ENCODE results near the gene NBR1.
"Not testable (repeated sequence)": the region's sequence is repeated elsewhere in the genome, so short reads cannot be mapped to it uniquely, and the experiment has no call there.

The NBR1 gene

DNA sequence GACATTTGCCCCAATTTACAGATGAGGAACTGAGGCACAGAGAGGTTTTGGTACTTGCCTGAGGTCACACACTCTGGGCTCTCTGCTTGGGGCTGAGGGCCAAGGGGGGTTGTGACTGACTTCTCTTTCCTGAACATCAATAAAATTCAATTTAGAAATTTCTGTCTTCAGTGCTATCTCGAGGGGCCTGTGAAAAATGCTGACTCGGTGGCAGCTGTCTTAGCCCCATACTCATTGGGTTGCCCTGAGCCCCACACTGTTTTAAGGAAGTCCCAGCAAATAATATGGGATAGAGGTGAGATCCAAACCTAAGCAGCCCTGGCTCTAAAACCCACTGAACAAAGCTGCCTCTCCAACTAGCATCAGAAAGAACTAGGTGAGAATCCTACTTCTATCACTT, 38.9 kb upstream of the NBR1 start:
- TF ChIP-seq CTCF (IDR thresholded peaks at IDR 0.05; ENCODE audit: low read depth, low read length) = no peak
- H3K4me3 ChIP-seq (ENCODE audit: low read depth, low read length) = no peak overlapping the region

DNA sequence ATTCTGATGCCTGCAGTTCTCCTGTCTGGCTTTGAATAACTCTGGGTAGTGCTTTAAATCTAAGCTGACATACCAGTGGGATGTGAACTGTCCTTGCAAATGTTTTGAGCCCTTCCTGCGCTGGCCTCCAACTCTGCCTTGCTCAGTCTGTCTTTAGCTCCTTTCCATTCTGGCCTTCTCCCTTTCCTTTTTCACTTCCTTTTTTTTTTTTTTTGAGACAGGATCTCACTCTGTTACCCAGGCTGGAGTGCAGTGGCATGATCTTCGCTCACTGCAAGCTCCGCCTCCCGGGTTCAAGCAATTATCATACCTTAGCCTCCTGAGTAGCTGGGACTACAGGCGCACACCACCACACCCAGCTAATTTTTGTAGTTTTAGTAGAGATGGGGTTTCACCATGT, 37.6 kb upstream of the NBR1 start:
- not testable (repeated sequence) for H3K4me3 ChIP-seq (ENCODE audit: low read depth, low read length)

GRCh38 chr17:43134774-43135453, 36.1 kb upstream of the NBR1 start:
- no peak overlapping the region for H3K4me3 ChIP-seq (ENCODE audit: low read depth, low read length)
- TF ChIP-seq CTCF (IDR thresholded peaks at IDR 0.05; ENCODE audit: low read depth, low read length) = no peak

DNA sequence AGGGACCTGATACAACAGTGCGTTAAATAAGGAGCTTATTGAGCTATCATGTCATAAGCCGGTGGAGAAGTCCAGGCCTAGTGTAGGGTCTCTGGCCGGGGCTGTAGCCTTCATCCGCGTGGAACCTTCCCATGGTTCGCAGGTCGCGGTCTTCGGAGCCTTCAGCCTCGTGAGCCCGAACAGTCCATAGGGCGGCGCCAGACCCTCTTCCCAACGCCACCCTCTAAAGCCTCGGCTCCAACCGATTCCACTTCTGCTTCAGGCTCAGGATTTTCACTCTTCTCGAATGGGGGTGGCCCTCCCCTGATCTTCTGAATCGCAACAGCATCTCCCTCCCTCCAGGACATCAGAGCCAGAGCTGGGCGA, 35.6 kb upstream of the NBR1 start:
- TF ChIP-seq CTCF (IDR thresholded peaks at IDR 0.05; ENCODE audit: low read depth, low read length) = no peak
- H3K4me3 ChIP-seq (ENCODE audit: low read depth, low read length) = no peak overlapping the region

DNA sequence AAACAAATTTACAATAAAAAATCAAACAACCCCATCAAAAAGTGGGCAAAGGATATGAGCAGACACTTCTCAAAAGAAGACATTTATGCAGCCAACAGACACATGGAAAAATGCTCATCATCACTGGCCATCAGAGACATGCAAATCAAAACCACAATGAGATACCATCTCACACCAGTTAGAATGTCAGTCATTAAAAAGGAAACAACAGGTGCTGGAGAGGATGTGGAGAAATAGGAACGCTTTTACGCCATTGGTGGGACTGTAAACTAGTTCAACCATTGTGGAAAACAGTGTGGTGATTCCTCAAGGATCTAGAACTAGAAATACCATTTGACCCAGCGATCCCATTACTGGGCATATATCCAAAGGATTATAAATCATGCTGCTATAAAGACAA, 34.4 kb upstream of the NBR1 start:
- H3K4me3 ChIP-seq (ENCODE audit: low read depth, low read length) = not testable (repeated sequence)

DNA sequence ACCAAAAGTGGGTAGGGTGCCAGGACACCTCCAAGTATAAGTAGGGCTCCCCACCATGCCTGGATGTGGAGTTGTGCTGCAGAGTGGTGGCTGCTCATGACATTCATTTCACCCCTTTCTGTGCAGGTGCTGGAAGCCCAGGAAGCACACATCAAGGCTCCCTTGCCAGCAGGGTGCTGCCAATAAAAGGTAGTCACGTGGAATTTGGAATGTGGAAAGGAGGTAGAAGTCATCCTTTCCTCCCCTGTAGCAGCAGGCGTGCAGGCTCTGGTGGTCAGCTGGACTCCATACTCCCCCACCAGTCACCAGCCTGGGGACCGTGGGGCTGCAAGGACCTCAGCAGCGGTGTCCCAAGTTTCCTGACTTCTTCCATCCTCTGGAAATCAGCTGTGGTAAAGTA, 32.5 kb upstream of the NBR1 start:
- not testable (repeated sequence) for H3K4me3 ChIP-seq (ENCODE audit: low read depth, low read length)

DNA sequence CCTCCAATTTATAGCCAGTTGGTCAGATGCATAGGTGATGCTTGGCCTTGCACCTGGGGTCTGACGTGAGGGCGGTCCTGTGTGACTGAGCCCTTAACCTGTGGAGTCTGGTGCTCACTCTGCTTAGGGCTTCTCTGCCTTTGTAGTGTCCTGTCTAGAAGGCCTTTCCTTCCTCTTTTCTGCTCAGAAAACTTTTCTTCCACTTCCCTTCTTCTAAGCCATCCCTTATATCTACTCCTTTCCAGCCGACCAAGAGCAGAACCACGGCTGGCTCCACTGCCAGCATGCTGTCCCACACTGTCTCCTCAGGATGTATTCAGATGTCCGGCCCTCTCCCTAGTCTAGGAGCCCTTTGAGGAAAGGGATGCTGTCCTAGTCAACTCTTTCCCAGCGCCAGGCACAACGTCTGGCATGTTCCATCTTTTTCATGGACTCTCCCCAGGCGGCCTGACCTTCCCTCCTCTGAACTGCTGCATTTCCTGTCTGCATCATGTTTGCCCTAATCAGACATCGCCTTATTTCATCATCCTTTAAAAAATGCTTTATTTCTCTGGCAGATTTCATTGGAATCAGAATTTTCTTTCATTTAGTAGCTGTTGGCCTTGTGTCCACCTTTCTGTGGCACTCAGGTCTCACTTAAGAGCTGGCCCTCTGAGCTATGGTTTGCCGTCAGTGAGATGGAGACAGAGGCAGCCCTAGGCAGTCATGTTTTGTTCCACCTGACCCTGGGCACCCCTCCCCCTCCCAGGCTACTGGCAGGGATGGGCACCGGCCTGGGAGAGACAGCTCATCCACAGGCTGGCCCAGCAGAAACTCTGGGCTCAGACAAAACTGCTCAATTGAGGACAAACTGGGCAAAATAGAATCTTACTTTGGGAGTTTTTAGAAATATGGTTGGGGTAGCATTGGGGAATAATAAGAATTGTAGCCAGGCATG, 30.4 kb upstream of the NBR1 start:
- H3K4me3 ChIP-seq (ENCODE audit: low read depth, low read length) = no peak overlapping the region
- TF ChIP-seq CTCF (IDR thresholded peaks at IDR 0.05; ENCODE audit: low read depth, low read length) = no peak

GRCh38 chr17:43142153-43142552, 28.9 kb upstream of the NBR1 start:
- no peak for TF ChIP-seq CTCF (IDR thresholded peaks at IDR 0.05; ENCODE audit: low read depth, low read length)
- no peak overlapping the region for H3K4me3 ChIP-seq (ENCODE audit: low read depth, low read length)

DNA sequence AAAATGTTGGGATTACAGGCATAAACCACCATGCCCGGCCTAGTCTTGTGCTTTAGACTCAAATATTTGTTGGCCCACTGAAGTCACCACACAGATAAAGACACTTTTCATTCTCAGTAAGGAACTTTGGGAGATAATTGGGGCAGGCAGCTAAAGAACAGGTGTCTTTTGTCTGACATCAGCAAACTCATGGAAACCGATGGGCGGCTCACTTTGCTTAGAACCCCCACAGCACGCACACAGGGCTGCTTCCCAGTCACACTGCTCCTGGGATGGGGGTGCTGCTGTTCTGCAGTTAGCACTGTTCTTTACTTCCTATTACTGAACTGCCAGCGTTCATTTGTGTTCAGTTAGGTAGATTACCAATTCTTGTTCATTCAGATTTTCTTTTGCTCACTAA, 27.8 kb upstream of the NBR1 start:
- TF ChIP-seq CTCF (IDR thresholded peaks at IDR 0.05; ENCODE audit: low read depth, low read length) = no peak
- H3K4me3 ChIP-seq (ENCODE audit: low read depth, low read length) = no peak overlapping the region

Measured in WI38 (cell line).